Stimulated activated effector memory CD8-positive, alpha-beta T cell treated with anti-CD3 and anti-CD28 coated beads, Interleukin-12 subunit alpha, Interleukin-12 subunit beta, amount 100 ng/mL, for 72 hours (primary cell): ENCODE measurements around the gene ABCB9.

Source experiments
- ATAC-seq: fragments of 150-1000 bp; cut with Tn5 transposase; 2 replicates; pipeline ENCODE4 v1.10.0; 2021
- DNase-seq, 2 donors: peaks; one replicate each; pipeline ENCODE4 v3.0.0; 2021 to 2022; ENCODE audit warnings: low spot score in 2 of 2
- H3K27ac Mint-ChIP-seq: one replicate; pipeline ENCODE4 v1.8.0; 2022; ENCODE audit warnings: mild to moderate bottlenecking, mixed read lengths
- H3K36me3 Mint-ChIP-seq: one replicate; pipeline ENCODE4 v1.8.0; 2022; ENCODE audit warnings: mild to moderate bottlenecking, mixed read lengths
- H3K4me1 Mint-ChIP-seq: one replicate; pipeline ENCODE4 v1.8.0; 2022; ENCODE audit warnings: mixed read lengths
- H3K4me3 Mint-ChIP-seq: one replicate; pipeline ENCODE4 v1.8.0; 2022; ENCODE audit warnings: mild to moderate bottlenecking, mixed read lengths
- H3K9me3 Mint-ChIP-seq: one replicate; pipeline ENCODE4 v1.8.0; 2022; ENCODE audit warnings: mixed read lengths

Gene ABCB9

DNA sequence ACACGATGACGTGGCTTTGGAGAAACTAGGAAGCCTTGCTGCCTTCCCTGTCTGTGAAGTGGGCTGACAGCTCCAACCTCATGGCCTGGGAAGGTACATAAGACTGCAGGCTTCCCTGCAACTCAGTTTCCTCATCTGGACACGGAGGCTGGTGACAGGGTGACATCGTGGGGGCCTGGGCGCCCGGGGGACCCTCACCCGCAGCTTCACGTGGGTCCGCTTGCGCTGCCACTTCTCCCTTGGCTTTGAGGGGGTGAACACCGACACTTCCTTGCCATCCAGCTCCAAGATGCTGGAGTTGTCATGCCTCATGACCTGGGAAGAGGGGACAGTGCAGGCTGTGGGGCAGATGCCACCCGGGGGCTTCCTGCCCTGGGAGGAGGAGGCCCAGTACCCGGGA is 21.8 kb upstream of the ABCB9 start:
- no peak for DNase-seq
- Mint-ChIP-seq H3K27ac (no peak overlapping the region), H3K36me3 (peaks cover 14% of the 10 kb centered on the region), H3K4me1 (peaks cover 17% of the 10 kb centered on the region), H3K4me3 (no peak overlapping the region), H3K9me3 (no peaks in the 10 kb centered on the region)
- ATAC-seq = no peak

DNA sequence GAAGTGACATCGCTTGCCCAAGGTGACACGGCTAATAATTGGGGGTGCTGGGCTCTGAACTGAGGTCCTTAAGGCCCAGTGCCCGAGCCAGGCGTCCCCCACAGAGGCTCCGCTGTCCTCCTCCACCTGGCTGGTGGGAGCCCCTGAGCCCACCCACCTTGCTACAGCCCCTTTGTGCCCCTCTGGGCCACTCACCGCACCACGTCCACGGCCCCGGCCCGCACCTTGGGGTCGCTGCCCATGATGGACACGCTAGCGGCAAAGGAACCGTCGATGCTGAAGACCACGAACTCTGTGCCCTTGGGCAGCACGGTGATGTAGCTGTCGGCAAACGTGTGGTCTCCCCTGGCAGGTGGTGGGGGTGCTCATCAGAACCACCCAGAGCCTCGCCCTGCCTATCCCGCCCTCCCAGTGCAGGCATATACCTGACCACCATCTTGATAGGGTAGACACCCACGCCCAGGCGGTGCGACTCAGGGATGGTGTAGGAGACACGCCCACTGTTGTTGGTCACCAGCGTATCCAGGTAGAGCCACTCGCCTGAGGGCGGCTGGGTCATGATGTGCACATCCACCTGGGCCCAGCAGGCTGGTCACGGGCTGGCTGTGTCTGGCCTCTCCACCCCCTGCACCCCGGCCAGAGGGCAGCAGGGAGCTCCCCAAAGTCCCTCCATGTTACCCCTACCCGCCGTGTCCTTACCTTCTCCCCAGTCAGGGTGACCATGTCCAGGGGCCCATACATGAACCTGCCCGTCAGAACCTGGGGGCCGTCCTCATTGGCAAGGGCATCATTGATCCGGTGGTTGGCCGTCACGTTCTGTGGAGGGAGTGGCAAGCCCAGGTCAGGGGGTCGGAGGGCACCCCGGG is 21.1 kb upstream of the ABCB9 start:
- Mint-ChIP-seq H3K9me3 (no peaks in the 10 kb centered on the region), H3K4me3 (no peak overlapping the region), H3K36me3 (peaks cover 22% of the 10 kb centered on the region), H3K27ac (no peak overlapping the region), H3K4me1 (peaks cover 24% of the 10 kb centered on the region)
- DNase-seq (no peak), ATAC-seq (no peak)

DNA sequence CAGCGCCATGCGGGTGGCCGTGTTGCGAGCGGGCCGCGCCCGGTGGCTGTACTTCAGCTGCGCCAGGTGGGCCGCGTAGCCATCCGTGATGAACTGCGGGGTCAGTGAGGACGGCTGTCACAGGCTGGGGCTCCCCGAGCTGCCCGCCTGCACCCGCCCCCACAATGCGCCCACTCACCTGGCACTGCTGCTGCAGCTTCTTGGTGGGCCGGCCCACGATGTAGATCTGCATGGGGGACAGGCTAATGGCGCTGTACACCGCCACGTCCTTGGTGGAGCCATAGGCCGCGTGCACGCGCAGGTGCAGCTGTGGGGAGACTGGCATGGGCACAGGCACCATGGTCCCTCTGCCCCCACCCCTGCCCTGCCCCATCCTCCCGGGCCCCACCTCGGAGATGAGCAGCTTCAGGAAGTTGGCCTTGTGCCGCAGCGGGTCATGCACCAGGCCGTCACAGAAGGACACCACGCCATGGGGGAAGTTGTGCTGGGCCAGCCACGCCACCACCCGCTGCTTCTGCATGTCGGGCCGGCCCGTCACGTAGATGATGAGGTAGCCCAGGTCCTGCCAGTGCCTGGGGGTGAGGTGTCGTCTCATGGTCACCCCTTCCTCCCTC is 20.1 kb upstream of the ABCB9 start:
- ATAC-seq (no peak), DNase-seq (no peak)

DNA sequence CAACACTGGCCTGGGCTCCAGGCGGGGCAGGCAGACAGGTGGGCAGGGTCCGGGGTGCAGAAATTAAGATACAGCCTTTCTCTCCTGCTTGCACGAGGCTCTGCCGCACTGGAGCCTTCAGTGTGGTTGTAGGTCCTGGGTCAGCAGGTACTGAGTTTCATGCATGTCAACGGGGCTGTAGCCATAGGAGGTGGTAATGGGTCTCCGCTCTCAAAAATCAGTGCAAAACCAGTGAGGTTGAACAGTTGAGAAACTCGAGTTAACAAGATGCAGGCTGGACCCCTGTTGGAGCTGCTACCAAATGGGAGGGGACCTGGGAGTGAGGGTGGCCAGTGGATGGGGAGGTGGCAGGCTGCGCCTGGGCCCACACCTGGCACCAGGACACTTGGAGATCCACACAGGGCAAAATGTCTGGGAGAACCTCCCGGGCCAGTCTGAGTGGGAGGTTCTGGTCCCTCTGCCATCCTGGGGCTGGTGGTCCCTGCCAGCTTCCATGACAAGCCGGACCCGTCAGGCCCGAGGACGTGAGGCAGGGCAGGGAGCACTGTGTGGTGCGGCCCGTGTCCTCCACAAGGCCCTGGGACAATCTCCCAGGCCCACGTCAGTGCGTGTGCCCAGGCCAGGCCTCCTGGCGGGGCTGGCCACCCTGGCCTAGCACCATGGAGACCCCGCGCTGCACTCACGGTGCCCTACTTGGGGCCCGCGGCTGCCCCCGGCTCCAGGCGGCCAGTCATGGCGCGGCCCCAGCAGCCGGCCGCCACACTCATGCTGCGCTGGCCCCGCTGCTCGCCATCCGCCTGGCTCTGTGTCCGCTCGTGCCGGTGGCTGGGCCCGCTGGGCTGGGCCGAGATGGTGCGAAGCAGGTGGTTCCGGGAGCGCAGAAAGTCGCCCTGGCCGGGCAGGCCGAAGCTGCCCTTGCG is 19.3 kb upstream of the ABCB9 start:
- Mint-ChIP-seq H3K27ac (peak overlapping the region; percentile 49), H3K9me3 (no peaks in the 10 kb centered on the region), H3K4me3 (no peak overlapping the region), H3K36me3 (peaks cover 33% of the 10 kb centered on the region), H3K4me1 (peaks cover 35% of the 10 kb centered on the region)
- DNase-seq (no peak), ATAC-seq (no peak)

More for the DNA sequence above, 20.1 kb upstream of the ABCB9 start:
- H3K4me3 Mint-ChIP-seq = no peak overlapping the region
- H3K9me3 Mint-ChIP-seq = no peaks in the 10 kb centered on the region
- peaks cover 33% of the 10 kb centered on the region for H3K4me1 Mint-ChIP-seq
- H3K36me3 Mint-ChIP-seq = peaks cover 31% of the 10 kb centered on the region
- H3K27ac Mint-ChIP-seq = no peak overlapping the region

DNA sequence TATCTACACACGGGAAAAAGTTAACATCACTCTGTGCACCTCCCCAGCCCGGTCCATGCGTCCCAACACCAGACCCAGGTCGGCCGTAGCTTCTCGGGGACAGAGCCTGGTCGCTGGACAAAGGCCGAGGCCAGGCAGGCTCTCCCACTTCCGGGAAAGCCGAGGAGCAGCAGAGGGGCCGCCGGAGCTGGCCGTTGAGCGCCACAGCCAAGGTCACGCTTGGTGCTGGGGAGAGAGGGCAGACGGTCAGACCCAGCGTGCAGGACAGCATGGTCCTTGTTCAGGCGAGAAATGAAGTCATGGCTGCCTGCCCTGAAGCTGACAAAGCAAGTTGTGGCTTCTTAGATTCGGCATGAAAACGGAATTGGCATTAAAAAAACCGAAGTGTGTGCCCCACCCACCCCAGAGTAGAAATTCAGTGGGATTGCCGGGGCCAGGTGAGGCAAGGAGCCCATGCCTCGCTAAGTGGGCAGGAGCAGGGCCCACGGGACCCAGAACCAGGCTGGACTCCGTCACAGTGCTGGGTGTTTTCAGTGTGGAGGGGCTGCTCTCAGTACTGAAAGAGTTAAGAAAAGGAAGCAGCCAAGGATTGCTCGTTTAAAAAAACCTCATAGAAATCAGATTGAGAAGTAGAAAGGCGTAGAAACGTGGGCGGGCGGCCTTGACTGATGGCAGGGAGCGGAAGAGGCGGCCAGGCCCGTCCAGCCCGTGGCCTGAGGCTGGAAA is 18.5 kb upstream of the ABCB9 start:
- Mint-ChIP-seq H3K4me3 (no peak overlapping the region), H3K9me3 (no peaks in the 10 kb centered on the region), H3K27ac (peak overlapping the region; percentile 49), H3K36me3 (peaks cover 33% of the 10 kb centered on the region), H3K4me1 (peaks cover 35% of the 10 kb centered on the region)
- DNase-seq (no peak), ATAC-seq (no peak)

DNA sequence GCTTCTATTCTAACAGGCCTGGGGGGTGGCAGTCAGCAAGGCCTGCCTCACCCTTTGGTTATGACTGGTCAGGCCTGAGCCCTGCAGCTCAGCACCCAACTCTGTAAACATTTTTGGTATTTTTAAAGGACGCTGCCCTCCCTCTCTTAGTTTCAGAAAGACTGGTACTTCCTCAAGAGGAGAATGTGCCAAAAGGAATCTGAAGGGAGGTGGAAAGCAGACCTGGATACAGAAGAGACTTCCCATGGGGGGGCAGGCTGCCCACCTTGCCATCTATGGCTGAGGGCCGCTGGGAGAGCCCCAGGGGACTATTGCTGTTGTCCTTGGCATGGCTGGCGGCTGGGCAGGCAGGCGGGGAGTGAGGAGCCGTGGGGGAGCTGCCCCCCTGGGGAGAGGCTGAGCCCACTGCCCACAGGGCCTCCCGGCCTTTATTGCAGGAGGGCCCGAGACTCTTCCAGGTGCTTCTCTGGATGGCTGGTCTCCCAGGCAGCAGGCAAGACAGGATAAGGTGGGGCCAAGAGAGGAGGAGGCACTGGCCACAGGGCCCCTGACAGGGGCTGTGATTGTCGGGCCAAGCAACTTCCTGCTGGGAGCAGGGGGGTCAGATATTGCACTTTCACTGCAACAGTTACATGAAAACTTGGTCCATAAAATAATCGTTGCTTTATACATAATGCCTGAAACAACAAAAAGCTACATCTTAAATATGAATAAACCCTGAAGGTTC is 17.7 kb upstream of the ABCB9 start:
- H3K4me1 Mint-ChIP-seq = peaks cover 35% of the 10 kb centered on the region
- no peak for ATAC-seq
- H3K4me3 Mint-ChIP-seq = peak overlapping the region; percentile 86
- no peak for DNase-seq
- H3K9me3 Mint-ChIP-seq = no peaks in the 10 kb centered on the region
- peaks cover 33% of the 10 kb centered on the region for H3K36me3 Mint-ChIP-seq
- peak overlapping the region; percentile 91 for H3K27ac Mint-ChIP-seq

DNA sequence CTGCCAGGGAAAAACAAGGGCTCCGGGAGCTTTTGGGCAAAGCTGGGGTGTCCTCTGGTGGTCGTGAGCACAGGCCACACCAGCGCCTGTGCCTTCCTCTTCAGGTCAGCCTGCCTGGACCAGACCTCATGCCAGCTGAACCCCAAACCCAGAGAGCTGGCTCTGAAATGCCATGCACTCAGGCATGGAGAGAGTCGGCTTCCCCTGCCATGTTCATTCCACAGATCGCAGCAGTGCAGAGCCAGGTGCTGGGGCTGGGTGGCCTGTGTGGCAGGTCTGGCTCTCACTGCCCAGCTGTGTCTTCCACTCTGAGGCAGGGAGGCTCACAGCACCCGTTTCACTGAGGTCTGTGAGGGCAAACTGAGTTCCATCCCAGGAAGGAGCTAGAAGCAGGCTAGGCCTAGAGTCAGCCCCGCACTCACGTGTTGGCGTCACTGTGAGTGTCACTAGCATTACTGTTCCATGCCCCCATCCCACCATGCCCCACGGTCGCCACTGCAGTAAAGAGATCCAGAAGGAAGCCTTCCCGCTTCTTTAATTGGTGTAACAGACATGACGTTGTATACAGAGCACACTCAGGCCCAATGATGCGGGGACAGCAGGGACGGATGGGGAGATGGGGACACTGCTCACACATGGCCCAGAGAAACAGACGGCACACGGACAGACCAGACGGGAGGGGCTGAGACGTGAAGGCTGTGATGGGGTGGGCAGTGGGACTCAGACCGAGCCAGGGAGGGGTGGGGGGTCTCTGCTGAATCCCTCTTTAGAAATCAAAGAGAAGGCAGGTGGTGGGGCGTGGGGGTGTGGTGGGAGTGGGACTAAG is 16.9 kb upstream of the ABCB9 start:
- Mint-ChIP-seq H3K36me3 (peaks cover 33% of the 10 kb centered on the region), H3K4me1 (peaks cover 37% of the 10 kb centered on the region), H3K9me3 (no peaks in the 10 kb centered on the region), H3K4me3 (peak overlapping the region; percentile 86), H3K27ac (peak overlapping the region; percentile 91)
- no peak for ATAC-seq
- no peak for DNase-seq

DNA sequence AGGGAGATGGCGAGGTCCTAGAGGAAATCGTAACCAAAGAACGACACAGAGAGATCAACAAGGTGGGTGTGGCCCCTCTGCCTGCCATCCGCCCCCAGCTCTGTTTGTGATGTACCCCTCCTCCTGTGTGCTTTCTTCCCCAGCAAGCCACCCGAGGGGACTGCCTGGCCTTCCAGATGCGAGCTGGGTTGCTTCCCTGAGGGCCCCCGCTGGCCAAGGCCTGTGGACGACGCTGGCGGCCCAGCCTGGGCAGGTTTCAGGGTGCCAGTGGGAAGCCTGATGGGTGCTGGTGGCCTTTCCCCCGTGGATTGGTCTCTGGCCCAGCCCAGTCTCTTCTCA is 16.2 kb upstream of the ABCB9 start:
- H3K36me3 Mint-ChIP-seq = peaks cover 33% of the 10 kb centered on the region
- peaks cover 42% of the 10 kb centered on the region for H3K4me1 Mint-ChIP-seq
- peak overlapping the region; percentile 86 for H3K4me3 Mint-ChIP-seq
- ATAC-seq (no peak), DNase-seq (no peak)
- H3K9me3 Mint-ChIP-seq = no peaks in the 10 kb centered on the region
- H3K27ac Mint-ChIP-seq = peak overlapping the region; percentile 91

DNA sequence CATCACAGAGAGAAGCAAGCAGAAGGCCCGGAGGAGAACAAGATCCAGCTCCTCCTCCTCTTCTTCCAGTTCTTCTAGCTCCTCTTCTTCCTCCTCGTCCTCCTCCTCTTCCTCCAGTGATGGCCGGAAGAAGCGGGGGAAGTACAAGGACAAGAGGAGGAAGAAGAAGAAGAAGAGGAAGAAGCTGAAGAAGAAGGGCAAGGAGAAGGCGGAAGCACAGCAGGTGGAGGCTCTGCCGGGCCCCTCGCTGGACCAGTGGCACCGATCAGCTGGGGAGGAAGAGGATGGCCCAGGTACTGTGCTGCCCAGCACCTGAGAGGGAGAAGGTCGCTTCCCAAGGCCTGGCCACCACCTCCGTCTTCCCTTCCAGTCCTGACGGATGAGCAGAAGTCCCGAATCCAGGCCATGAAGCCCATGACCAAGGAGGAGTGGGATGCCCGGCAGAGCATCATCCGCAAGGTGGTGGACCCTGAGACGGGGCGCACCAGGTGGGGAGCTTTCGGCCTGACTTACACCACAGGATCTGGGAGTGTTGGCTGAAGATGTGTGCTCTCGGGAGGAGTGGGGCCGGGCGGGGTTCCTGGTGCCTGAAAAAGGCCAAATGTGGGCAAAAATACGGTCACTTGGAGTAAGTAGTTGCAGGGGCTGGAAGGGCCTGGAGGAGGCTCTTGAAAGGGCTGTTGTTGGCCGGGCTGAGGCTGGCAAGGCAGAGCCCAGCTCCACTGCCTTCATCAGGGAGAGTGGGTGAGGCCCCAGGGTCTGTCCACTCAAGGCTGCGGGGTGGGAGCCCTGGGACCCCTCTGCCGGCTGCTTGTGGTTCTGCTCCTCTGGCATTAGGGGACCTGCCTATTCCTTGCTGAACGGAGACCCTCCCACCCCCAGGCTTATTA is 15.6 kb upstream of the ABCB9 start:
- Mint-ChIP-seq H3K9me3 (no peaks in the 10 kb centered on the region), H3K36me3 (peaks cover 33% of the 10 kb centered on the region), H3K4me1 (peaks cover 42% of the 10 kb centered on the region), H3K27ac (peak overlapping the region; percentile 91), H3K4me3 (peak overlapping the region; percentile 86)
- DNase-seq (no peak), ATAC-seq (no peak)

DNA sequence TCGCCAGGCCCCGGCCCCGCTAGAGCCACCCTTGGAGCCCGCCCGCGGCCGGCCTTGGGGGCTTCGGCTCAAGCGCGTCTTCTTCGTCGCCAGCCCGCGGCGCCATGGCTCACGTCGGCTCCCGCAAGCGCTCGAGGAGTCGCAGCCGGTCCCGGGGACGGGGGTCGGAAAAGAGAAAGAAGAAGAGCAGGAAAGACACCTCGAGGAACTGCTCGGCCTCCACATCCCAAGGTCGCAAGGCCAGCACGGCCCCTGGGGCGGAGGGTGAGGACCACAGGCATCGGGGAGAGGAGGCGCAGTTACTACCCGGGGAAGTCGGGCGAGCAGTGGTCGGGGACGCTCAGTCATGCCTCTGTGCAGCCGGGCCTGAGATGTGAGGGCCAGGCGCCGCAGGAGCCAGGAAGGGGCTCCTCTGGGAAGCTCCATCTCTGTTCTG is 14.8 kb upstream of the ABCB9 start:
- ATAC-seq (peak; percentile 40), DNase-seq (peak in 1 of 2 donors; percentile 76)
- Mint-ChIP-seq H3K4me1 (peaks cover 48% of the 10 kb centered on the region), H3K9me3 (no peaks in the 10 kb centered on the region), H3K27ac (peak overlapping the region; percentile 91), H3K36me3 (peaks cover 38% of the 10 kb centered on the region), H3K4me3 (peak overlapping the region; percentile 86)

DNA sequence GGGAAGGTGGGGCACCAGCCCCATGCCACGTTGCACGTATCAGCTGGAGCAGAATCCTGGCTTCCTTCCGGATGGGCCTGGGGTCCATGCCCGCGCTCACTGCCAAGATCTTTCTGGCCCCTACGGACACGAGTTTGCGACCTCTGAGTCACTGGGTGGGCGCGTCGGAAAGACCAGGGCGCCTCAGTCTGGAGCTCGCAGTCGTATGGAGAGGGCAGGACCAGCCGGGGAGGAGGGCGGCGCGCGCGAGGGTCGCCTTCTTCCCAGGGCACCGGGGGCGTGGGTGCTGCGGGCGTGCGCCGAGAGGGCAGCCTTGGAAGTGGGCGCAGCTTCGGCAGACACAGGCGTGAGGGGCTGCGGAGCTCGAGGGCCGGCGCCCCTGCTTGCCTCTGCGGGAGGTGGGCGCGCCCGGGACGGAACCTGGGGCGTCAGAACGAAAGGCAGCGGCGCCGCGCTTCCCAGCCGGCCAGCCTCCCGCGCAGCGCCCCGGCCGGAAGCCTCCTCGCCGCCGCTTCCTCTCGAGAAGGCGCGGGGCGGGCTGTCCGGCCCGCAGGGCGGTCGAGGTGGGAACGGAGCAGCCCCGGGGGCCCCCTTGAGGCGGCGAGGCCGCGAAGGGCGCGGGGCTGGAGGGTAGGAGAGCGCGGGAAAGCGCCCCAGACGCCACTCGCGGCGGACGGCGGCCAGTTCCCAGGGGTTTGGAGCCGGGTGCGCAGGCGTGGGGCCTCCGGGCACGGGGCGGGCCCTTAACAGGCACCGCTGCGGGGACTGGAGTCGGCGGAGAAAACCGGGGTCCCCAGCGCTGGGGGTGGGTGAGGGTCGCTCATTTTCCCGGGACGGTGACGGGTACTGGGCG is 14.1 kb upstream of the ABCB9 start, which contains the start of gene ARL6IP4:
Gene ARL6IP4, plus strand, starts transcription at position 499 of the 853 bp plus-strand sequence. CDS start 459 bp downstream, outside the sequence.
- DNase-seq (peak; percentile 58 to 86), ATAC-seq (peak; percentile 81)
- Mint-ChIP-seq H3K36me3 (peaks cover 38% of the 10 kb centered on the region), H3K4me3 (peak within 1 kb of the TSS; percentile 86), H3K4me1 (peaks cover 54% of the 10 kb centered on the region), H3K27ac (peak within 1 kb of the TSS; percentile 91), H3K9me3 (no peaks in the 10 kb centered on the region)

DNA sequence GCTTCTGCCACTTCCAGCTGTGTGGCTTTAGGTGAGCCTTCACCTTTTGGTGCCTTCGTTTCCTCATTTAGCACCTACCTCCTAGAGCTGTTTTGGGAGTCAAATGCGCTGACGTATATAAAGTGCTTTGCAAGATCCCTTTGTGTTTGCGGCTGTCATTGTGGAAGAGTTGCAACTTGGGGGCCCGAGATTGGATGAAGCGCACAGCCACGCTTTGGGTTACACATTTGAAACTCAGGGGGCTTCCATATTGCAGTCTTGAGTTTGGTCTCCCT is 13.6 kb upstream of the ABCB9 start:
- ATAC-seq (no peak), DNase-seq (no peak)
- Mint-ChIP-seq H3K9me3 (no peaks in the 10 kb centered on the region), H3K27ac (peak overlapping the region; percentile 91), H3K4me1 (peaks cover 53% of the 10 kb centered on the region), H3K36me3 (peaks cover 42% of the 10 kb centered on the region), H3K4me3 (peak overlapping the region; percentile 86)
